HG02623 (cell line): ENCODE measurements around the gene NUBP1.
"Not testable (repeated sequence)": the region's sequence is repeated elsewhere in the genome, so short reads cannot be mapped to it uniquely, and the experiment has no call there.

Experiments used
- ATAC-seq: cut with Tn5 transposase; IDR thresholded peaks from one replicate; pipeline ENCODE4 v1.9.1; 2021; ENCODE audit warnings: moderate library complexity; ENCODE audit not compliant: unreplicated experiment

Gene NUBP1

GRCh38 chr16:10743610-10744369, at the start of gene NUBP1:
TSS of gene NUBP1 (plus strand) at chr16:10743842. CDS start at chr16:10743864, 22 bp downstream.
- peak; percentile 79 for ATAC-seq

GRCh38 chr16:10693889-10694288, 49.8 kb upstream of the NUBP1 start:
- no peak for ATAC-seq

GRCh38 chr16:10694306-10694705, 49.3 kb upstream of the NUBP1 start:
- no peak for ATAC-seq

GRCh38 chr16:10694830-10695229, 48.8 kb upstream of the NUBP1 start, which contains the start of gene TEKT5:
TSS of gene TEKT5 (minus strand) at chr16:10694930. CDS start at chr16:10694873, 57 bp downstream.
- no peak for ATAC-seq

- no peak for ATAC-seq
Measured at GRCh38 chr16:10699756-10700155, 43.9 kb upstream of the NUBP1 start.

- ATAC-seq: no peak
Measured at GRCh38 chr16:10708969-10709368, 34.7 kb upstream of the NUBP1 start.

GRCh38 chr16:10728003-10728887, 15.4 kb upstream of the NUBP1 start:
- no peak for ATAC-seq

- no peak for ATAC-seq
Measured at GRCh38 chr16:10729104-10730048, 14.3 kb upstream of the NUBP1 start.

- no peak for ATAC-seq
Measured at GRCh38 chr16:10731790-10732189, 11.9 kb upstream of the NUBP1 start.

GRCh38 chr16:10737068-10737625, 6.5 kb upstream of the NUBP1 start:
- no peak for ATAC-seq

GRCh38 chr16:10738231-10739077, 5.2 kb upstream of the NUBP1 start:
- peak; percentile 59 for ATAC-seq

- ATAC-seq: no peak
Measured at GRCh38 chr16:10740000-10740844, 3.4 kb upstream of the NUBP1 start.

- ATAC-seq: no peak
Measured at GRCh38 chr16:10740845-10741208, 2.8 kb upstream of the NUBP1 start.

- not testable (repeated sequence) for ATAC-seq
Measured at GRCh38 chr16:10741249-10741648, 2.4 kb upstream of the NUBP1 start.

- no peak for ATAC-seq
Measured at GRCh38 chr16:10741844-10742243, 1.8 kb upstream of the NUBP1 start.

GRCh38 chr16:10743227-10743609, 424 bp upstream of the NUBP1 start:
- ATAC-seq: no peak

GRCh38 chr16:10744370-10745030, 858 bp downstream of the NUBP1 start:
- ATAC-seq: no peak

GRCh38 chr16:10745841-10746240, 2.2 kb downstream of the NUBP1 start:
- ATAC-seq: no peak
